Ascending aorta (tissue), 2 donors: Measurements from ENCODE around the gene DSTN. TPM values are rescaled to one million over a fixed set of nuclear protein-coding genes. Genes with fewer than 3 reads are reported as not detected.

ENCODE experiments used
- DNase-seq, 2 donors: peaks; one replicate each; pipeline ENCODE4 v3.0.0-alpha.2; 2019; ENCODE audit warnings: low spot score in 2 of 2
- H3K27ac ChIP-seq, 2 donors: fragments of 200-600 bp; sonication (generic); one replicate each; pipeline ENCODE4 v1.5.1; 2016 to 2017; ENCODE audit warnings: mild to moderate bottlenecking in 1 of 2
- H3K27me3 ChIP-seq: fragments of 200-600 bp; sonication (generic); one replicate; pipeline ENCODE4 v1.5.1; 2017
- H3K36me3 ChIP-seq, 2 donors: fragments of 200-600 bp; sonication (generic); one replicate each; pipeline ENCODE4 v1.5.1; 2016
- H3K4me1 ChIP-seq, 2 donors: fragments of 200-600 bp; sonication (generic); one replicate each; pipeline ENCODE4 v1.5.1; 2016 to 2017; ENCODE audit warnings: mild to moderate bottlenecking in 1 of 2
- H3K4me3 ChIP-seq, 2 donors: fragments of 200-600 bp; sonication (generic); one replicate each; pipeline ENCODE4 v1.5.1; 2016 to 2017; ENCODE audit warnings: mild to moderate bottlenecking in 1 of 2
- H3K9me3 ChIP-seq, 2 donors: fragments of 200-600 bp; sonication (generic); one replicate each; pipeline ENCODE4 v1.5.1; 2016
- intact Hi-C: fragments of 100-400 bp; cut with DNase I; formaldehyde crosslinking; loops from one replicate; pipeline ENCODE4 v1.15.1; 2023
- total RNA-seq: library from RNA; depleted of rRNA; stranded (reverse); fragments of >200 nt; gene quantifications from one replicate; pipeline ENCODE4 v1.1.0, GENCODE V29; 2016
- TF ChIP-seq, protein P1 (sequence below), 3 experiments: fragments of 200-600 bp in 2 of 3; fragments of 450-650 bp in 1 of 3; sonication (generic) in 2 of 3; IDR thresholded peaks; one replicate each; pipeline ENCODE4 v1.5.1; 2016 to 2019; ENCODE audit warnings: antibody characterized with exemption in 3 of 3, mild to moderate bottlenecking in 1 of 3, moderate library complexity in 1 of 3

The DSTN gene
- total RNA-seq, 1 donor from 2014 or later: 452 TPM

DNA sequence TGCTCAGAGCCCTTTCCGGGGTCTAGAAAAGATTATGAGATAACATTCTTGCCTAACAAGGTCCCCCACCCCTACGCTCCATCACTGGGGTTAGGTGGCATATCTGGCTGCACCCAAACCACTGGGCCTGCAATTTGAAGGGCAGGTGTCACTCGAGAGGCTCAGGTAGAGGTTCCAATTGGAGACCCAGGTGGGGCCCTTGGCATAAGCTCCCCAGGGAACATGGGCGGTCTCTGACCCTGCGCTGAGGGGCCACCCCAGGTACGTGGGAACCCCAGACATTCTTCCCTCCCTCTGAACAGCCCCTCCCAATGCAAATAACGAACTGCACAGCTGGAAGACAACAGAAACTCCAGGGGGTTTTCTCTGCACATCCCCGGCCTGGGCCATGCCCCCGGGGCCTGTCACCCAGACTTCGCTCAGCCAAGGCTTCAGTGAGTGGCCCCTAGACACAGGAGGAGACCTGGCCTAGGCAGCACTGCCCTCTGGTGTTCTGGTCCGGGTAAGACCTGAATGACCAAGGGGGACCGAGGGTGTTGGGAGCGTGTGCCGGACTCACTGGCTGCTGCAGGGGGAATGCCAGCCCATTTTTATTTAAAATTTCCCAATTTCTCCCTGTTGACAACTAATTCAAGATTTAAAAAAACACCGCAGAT is 47.5 kb downstream of the DSTN start:
- peaks cover 12 to 38% of the 10 kb centered on the region in 2 donors for H3K4me1 ChIP-seq
- no peaks in the 10 kb centered on the region for H3K27me3 ChIP-seq
- DNase-seq: peak in 1 of 2 donors; percentile 84
- H3K9me3 ChIP-seq: no peaks in the 10 kb centered on the region
- no peak overlapping the region for H3K4me3 ChIP-seq
- intact Hi-C loops: loop anchor here (1.0 to 5.0 kb wide), 3 partner anchors 80 to 280 kb away; no protein-coding TSS in a partner anchor
- peak overlapping the region; percentile 25 to 93 for H3K27ac ChIP-seq
- H3K36me3 ChIP-seq: peaks cover 50 to 66% of the 10 kb centered on the region in 2 donors
- TF ChIP-seq, protein P1, sequence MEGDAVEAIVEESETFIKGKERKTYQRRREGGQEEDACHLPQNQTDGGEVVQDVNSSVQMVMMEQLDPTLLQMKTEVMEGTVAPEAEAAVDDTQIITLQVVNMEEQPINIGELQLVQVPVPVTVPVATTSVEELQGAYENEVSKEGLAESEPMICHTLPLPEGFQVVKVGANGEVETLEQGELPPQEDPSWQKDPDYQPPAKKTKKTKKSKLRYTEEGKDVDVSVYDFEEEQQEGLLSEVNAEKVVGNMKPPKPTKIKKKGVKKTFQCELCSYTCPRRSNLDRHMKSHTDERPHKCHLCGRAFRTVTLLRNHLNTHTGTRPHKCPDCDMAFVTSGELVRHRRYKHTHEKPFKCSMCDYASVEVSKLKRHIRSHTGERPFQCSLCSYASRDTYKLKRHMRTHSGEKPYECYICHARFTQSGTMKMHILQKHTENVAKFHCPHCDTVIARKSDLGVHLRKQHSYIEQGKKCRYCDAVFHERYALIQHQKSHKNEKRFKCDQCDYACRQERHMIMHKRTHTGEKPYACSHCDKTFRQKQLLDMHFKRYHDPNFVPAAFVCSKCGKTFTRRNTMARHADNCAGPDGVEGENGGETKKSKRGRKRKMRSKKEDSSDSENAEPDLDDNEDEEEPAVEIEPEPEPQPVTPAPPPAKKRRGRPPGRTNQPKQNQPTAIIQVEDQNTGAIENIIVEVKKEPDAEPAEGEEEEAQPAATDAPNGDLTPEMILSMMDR (IDR thresholded peaks at IDR 0.05): peak; percentile 78 to 90 (median 80)

DNA sequence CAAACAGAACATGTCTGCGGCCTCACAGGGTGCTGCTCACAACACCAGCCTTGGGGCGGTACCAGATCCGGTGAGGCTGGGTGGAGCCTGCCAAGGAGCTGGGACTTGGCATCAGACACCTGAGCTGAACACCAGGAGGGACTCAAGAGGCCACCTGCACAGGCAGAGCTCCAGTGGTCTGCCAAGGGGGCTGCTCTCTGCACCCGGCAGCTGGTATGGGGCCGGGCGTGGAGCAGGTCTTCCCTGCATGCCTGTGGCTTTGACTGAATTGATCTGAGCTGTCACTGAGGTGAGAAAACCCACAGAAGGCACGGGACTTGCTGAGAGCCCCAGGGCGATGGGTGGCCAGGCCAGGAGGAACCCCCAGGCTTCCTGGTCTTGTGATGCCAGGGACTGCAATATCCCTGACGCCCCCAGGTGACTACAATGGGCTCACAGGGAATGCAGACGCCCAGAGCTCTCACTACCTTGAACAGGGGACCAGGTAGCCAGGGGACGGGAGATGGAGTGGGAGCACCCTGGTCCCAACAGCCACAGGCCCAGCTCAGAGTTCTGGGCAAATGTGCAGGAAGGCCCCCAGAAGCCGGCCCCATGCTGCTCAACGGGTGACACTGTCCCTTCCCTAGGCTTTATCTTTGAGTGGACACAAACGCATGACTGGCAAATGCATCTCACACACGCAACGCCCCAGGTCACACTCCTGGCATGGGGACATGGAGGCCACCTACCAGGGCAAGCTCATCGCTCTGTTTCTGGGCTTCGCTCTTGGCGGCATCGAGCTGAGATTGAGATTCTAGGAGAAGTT is 48.2 kb downstream of the DSTN start:
- H3K4me1 ChIP-seq: peaks cover 10 to 31% of the 10 kb centered on the region in 2 donors
- H3K27me3 ChIP-seq: no peaks in the 10 kb centered on the region
- peaks cover 57 to 73% of the 10 kb centered on the region in 2 donors for H3K36me3 ChIP-seq
- H3K9me3 ChIP-seq: no peaks in the 10 kb centered on the region
- TF ChIP-seq, protein P1 (IDR thresholded peaks at IDR 0.05): no peak
- intact Hi-C loops: loop anchor here (1.0 to 5.0 kb wide), 3 partner anchors 81 to 279 kb away; no protein-coding TSS in a partner anchor
- peak overlapping the region in 1 of 2 donors; percentile 18 for H3K27ac ChIP-seq
- H3K4me3 ChIP-seq: no peak overlapping the region
- peak in 1 of 2 donors; percentile 66 for DNase-seq

DNA sequence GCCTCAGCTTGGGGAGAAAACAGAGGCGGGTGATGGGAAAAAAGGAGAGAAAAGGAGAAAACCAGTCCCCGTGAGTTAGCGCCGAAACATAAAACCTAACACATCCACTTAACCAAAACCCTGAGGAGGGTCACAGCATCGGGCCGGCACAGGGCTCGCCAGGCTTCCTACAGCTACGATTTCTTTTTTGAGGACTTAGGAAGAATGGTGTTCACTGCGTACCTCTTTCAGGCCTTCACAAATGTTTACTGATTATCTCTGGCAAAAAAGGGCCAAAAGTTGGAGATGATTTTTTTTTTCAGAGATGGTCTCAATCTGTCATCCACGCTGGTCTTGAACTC is 48.8 kb downstream of the DSTN start:
- DNase-seq: peak in 1 of 2 donors; percentile 60
- H3K9me3 ChIP-seq: no peaks in the 10 kb centered on the region
- intact Hi-C loops: loop anchor here (5.0 kb wide), 1 partner anchor 279 kb away; no protein-coding TSS in a partner anchor

DNA sequence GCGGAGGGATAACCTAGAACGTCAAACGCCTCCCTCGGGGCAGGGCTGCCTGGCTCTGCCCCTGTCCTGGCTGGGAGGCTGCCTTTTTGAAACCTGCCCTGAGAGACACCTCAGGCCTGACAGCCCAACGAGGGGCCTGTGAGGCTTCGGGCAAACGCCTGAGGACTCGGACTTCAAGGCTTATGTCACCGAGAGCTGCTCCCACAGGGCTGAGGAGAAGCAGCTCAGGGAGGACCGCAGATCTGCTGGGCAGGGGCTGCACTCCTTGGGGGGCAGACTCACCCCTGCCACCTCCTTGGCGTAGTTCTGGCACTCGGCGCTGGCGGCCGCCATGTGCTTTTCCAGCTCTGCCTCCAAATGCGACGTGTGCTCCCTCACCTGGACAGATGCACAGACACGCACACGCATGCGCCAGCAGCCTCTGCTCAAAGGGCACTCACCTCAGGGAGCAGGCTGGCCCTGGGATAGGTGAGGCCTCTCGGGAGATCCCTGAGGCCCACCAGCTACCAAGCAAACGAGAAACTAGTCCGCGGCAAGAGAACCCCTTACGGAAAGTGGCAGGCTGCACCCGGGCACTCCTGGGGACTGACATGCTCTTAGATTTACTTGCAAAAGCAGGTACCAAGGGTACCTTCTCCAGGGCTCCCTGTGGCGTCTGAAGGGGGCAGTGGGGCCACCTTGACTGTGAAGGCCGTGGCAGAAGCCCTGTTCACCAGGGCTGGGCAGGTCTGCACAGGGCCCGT is 49.6 kb downstream of the DSTN start:
- Histone ChIP-seq H3K4me3 (no peak overlapping the region), H3K9me3 (no peaks in the 10 kb centered on the region), H3K36me3 (peaks cover 70 to 87% of the 10 kb centered on the region in 2 donors), H3K27me3 (no peaks in the 10 kb centered on the region), H3K4me1 (peaks cover 6 to 16% of the 10 kb centered on the region in 2 donors), H3K27ac (no peak overlapping the region)
- TF ChIP-seq, protein P1 (IDR thresholded peaks at IDR 0.05): no peak
- intact Hi-C loops: loop anchor here (5.0 kb wide), 1 partner anchor 278 kb away; no protein-coding TSS in a partner anchor
- peak in 1 of 2 donors; percentile 59 for DNase-seq

More for the DNA sequence above, 48.8 kb downstream of the DSTN start:
- TF ChIP-seq, protein P1 (IDR thresholded peaks at IDR 0.05): no peak
- Histone ChIP-seq H3K4me3 (no peak overlapping the region), H3K27ac (no peak overlapping the region), H3K27me3 (no peaks in the 10 kb centered on the region), H3K4me1 (peaks cover 6 to 25% of the 10 kb centered on the region in 2 donors), H3K36me3 (peaks cover 63 to 79% of the 10 kb centered on the region in 2 donors)
